Forelimb muscle (tissue), 1 donor: ENCODE data around the gene ITPK1. TPM values are rescaled to one million over a fixed set of nuclear protein-coding genes. Genes with fewer than 3 reads are reported as not detected.

Source experiments
- DNase-seq: peaks from one replicate; pipeline ENCODE4 v3.0.0-alpha.2; 2013; ENCODE audit warnings: low read depth
- polyA plus RNA-seq: library from polyadenylated mRNA; unstranded; fragments of 120-200 nt; gene quantifications from one replicate; pipeline ENCODE4 v1.2.1, GENCODE V29; 2013; ENCODE audit not compliant: insufficient read length

The ITPK1 gene
- polyA plus RNA-seq, 1 donor: 14.5 TPM

GRCh38 chr14:92953526-92953925 lies 162.2 kb downstream of the ITPK1 start:
- no peak for DNase-seq

GRCh38 chr14:92952481-92953298 lies 163.0 kb downstream of the ITPK1 start:
- no peak for DNase-seq

GRCh38 chr14:92951912-92952471 lies 163.7 kb downstream of the ITPK1 start:
- DNase-seq: no peak

GRCh38 chr14:92951261-92951660 lies 164.5 kb downstream of the ITPK1 start:
- DNase-seq: no peak

- DNase-seq: no peak
These were observed 165.0 kb downstream of the ITPK1 start for GRCh38 chr14:92950773-92951172.

GRCh38 chr14:92950193-92950540 lies 165.6 kb downstream of the ITPK1 start:
- no peak for DNase-seq

- DNase-seq: no peak
These were observed 166.1 kb downstream of the ITPK1 start for GRCh38 chr14:92949496-92950192.

GRCh38 chr14:92948647-92949046 lies 167.1 kb downstream of the ITPK1 start:
- DNase-seq: no peak

GRCh38 chr14:92946847-92947545 lies 168.7 kb downstream of the ITPK1 start:
- DNase-seq: no peak

GRCh38 chr14:92945959-92946846 lies 169.5 kb downstream of the ITPK1 start:
- no peak for DNase-seq

- no peak for DNase-seq
These were observed 170.2 kb downstream of the ITPK1 start for GRCh38 chr14:92945544-92945943.

- DNase-seq: no peak
These were observed 170.7 kb downstream of the ITPK1 start for GRCh38 chr14:92944976-92945375.

GRCh38 chr14:92943855-92944570 lies 171.7 kb downstream of the ITPK1 start:
- no peak for DNase-seq

- no peak for DNase-seq
These were observed 172.6 kb downstream of the ITPK1 start for GRCh38 chr14:92942976-92943710.

GRCh38 chr14:92942576-92942975 lies 173.1 kb downstream of the ITPK1 start:
- no peak for DNase-seq

GRCh38 chr14:92942136-92942535 lies 173.6 kb downstream of the ITPK1 start:
- DNase-seq: no peak

GRCh38 chr14:92941531-92941930 lies 174.2 kb downstream of the ITPK1 start:
- DNase-seq: no peak

- DNase-seq: no peak
These were observed 175.2 kb downstream of the ITPK1 start for GRCh38 chr14:92940543-92940942.

GRCh38 chr14:92939699-92940098 lies 176.0 kb downstream of the ITPK1 start:
- no peak for DNase-seq
